HG02798 (cell line): ENCODE data around the gene ZSCAN30.

Source experiments
- ATAC-seq: cut with Tn5 transposase; IDR thresholded peaks from one replicate; pipeline ENCODE4 v1.9.1; 2021; ENCODE audit warnings: mild to moderate bottlenecking; ENCODE audit not compliant: unreplicated experiment, poor library complexity

Gene ZSCAN30

DNA sequence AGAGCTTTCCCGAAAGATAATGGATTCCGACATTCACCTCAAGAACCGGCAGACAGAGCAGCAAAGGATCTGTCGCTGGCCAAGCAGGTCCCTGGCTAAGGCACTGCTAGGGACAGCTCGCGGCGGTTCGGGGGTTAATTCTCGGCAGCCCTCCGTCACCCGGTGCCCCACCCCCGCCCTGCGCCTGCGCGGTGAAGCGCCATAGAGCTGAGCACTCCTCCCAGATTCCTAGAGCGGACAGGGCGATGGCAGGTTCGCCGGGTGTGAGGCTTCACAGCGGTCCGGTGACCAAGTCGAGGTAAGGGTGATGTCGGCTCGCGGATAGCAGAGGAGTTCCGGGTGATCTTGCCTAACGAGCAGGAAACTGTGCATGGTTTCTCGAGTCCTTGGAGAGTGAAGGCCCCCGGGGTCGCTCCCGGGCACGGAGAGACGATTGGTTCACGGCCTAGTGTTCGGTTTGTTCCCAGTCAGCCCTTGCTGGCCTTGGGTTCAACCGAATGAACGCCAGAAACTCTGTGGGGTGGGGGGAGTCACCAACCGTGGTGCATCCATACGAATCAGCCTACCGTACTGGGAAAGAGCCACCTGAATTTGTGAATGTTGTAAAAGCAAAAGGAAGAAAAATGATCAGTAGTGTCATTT, at the start of gene ZSCAN30:
Gene ZSCAN30 (minus strand): TSS at position 136 of the 642 bp plus-strand sequence. CDS start 25,877 bp downstream, outside the sequence.
- peak; percentile 95 for ATAC-seq

GRCh38 chr18:35337286-35337685, 47.3 kb upstream of the ZSCAN30 start:
- ATAC-seq: no peak

DNA sequence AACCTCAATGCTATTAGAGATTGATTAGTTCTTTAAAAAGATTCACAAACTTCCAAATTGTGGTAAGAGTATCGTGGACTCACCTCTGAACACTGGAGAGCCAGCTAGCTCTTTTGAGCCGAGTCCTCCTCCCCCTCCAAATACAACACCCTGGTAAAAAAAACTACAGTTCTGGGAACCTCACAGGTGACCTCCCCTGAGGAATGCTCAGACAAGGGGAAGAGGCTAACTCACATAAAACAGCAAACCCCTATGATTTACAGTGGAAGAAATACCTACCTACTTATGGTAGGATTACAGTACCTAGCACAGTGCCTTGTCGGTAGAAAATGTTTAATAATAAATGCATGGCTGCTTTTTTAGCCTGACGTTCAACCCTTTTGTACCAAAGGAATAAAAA, 45.8 kb upstream of the ZSCAN30 start:
- no peak for ATAC-seq

DNA sequence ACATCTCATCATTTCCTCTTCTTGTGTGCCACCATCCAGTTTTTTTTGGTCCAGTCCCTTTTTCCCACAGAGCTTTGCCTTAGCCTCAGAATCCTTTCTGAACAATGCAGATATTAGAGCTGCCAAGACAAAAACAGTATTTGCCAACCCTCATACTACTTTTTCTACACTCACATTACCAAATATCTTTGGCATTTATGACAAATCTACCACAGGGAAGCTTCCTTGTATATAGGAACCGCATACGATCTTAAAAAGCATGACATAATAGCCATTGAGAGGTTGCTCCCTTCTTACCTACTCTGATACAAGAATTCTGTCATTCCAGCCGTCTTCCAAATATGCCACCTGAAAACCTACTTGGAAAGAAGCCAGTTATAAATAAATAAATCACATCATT, 44.8 kb upstream of the ZSCAN30 start:
- ATAC-seq: no peak

DNA sequence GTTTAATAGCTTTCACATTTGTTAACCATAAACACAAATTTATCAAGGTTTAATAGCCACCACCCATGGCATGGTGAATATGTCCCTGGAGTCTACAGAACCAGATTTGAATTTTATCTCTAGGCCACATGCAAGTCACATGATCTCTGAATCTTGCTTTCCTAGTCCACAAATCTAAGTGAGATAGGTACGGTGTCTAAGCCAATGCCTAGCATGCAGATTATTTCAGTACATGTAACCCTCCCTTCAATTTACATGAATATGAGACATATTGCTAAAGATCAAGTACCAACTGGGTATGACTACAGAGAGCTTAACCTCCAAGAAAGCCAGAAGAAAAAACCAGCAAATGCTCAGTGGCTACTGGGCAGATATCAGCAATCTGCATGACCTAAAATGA, 44.2 kb upstream of the ZSCAN30 start:
- ATAC-seq: no peak

DNA sequence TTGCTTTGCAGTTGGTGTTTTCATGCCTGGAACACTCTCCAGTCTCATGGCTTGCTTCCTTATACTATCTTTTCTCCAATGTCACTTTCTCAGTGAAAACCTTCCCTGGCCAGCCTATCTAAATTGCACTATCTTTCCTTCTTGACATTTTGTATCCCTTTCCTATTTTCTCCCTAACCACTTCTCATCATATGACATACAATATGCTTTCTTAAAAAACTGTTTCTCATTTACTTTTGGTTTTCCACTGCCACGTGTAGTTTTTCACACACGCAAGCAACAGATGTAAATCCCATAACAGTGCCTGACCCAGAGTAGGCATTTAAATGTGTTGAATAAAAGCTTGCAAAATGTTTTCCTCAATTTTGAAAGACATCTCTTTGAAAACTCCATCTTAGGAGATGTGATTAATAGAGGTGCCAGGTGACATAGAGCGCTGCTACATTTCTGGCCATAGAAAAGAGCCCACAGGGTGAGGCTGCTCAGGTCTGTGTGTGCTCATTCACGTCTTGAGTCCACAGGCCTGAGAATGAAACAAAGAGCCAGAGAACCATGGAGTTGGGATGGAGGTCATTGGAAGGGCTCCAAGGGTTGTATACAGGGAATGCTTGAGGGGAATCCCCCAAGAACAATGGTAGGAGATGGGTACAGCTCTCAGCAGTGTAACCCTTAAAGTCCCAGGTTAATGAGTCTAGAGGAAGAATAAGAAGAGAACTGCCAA, 41.5 kb upstream of the ZSCAN30 start:
- ATAC-seq: no peak

DNA sequence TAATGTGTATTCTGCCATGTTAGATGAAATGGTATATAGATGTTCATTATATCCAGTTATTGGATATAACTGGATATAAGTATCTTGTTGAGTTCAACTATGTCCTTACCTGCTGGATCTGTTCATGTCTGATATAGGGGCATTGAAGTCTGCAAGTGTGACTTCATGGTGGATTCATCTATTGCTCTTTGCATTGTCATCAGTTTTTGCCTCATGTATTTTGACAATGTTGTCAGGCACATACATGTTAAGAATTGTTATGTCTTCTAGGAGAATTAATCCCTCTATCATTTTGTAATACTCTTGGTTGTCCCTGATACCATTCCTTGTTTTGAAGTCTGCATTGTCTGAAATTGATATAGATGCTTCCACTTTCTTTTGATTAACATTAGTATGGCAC, 38.8 kb upstream of the ZSCAN30 start:
- ATAC-seq: no peak

- no peak for ATAC-seq
These were observed 36.8 kb upstream of the ZSCAN30 start for GRCh38 chr18:35326695-35327387.

- no peak for ATAC-seq
These were observed 35.1 kb upstream of the ZSCAN30 start for GRCh38 chr18:35324926-35325655.

GRCh38 chr18:35322486-35323458, 32.7 kb upstream of the ZSCAN30 start:
- no peak for ATAC-seq

DNA sequence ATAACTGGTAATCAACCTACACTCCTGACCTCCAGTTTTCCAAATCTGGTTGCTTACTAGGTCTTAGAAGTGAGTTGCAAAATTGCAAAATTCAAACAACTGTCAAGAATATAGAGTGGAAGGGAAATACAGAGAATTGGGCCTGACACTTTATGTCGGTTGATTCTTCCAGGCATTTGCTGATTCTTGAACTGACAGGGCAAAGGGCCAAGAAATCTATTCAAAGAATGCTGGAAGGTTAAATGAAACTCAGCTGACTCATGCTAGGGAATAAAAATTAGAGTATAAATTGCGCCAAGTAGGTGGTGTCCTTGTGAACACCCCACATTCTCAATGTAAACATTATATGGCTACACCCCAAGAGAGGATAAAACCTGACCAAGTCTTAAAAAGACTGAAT, 21.5 kb upstream of the ZSCAN30 start:
- ATAC-seq: no peak

- ATAC-seq: no peak
These were observed 16.7 kb upstream of the ZSCAN30 start for GRCh38 chr18:35306588-35307250.

DNA sequence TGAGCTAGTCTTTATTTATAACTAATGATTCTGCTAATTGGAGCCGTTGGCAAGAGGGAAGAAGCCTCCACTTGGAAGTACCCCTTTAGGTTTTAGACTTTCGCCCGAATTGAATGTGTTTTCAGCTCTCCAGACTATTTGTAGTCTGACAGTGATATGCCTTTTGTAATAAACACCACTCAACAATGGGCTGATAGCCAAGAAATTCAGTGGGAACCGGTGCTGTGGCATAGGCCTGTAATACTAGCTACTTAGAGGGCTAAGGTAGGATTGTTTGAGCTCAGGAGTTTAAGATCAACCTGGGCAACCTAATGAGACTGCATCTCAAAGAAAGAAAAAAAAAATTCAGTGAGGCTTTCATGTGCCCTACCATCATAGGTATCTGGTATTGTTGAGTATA, 13.6 kb upstream of the ZSCAN30 start:
- no peak for ATAC-seq

- no peak for ATAC-seq
These were observed 6.0 kb upstream of the ZSCAN30 start for GRCh38 chr18:35296060-35296459.

DNA sequence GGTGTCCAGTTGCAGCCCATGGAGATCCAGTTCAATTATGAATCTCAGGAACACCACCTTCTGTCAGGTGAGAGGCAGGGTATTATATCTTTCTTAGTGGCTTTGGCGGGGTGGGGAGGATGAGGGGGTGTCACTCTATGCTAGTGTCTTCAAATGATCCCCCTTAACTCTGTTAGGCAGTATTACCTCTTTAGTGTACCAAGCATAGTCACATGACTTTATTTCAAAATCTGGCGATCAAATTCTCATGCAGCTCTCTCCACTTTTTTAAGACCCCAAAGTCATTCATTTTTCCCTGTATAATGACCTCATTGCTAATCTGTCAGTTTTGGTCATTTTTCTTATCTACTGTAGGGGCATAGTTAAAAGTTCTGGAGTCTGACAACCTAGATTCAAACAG, 1.1 kb upstream of the ZSCAN30 start:
- ATAC-seq: no peak

- peak; percentile 34 for ATAC-seq
These were observed 319 bp downstream of the ZSCAN30 start for GRCh38 chr18:35289727-35290093.

DNA sequence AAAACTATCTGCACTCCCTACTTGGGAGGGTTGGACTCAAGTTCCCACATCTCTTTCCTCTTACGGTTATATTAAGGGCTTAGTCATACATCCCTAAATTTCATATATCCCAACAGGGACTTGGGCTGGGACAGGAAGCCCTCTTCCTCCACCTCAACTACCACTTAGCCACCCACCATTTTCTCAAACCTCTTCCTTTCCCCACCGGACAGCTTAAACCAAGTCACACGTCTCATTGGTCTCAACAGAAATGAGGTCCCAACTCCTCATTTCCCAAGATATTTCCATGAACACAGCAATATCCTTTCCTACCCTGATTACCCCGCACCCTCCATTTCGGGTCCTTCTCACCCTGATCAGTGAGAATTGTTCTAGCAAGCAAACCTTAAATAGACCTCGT, 736 bp downstream of the ZSCAN30 start:
- peak; percentile 7 for ATAC-seq

GRCh38 chr18:35284841-35285240, 5.2 kb downstream of the ZSCAN30 start:
- no peak for ATAC-seq
